GM12875 (cell line): Measurements from ENCODE around the gene BLTP2.
A peak's percentile ranks its signal among the peaks of the same experiment; 100 is the strongest.
"Not testable (repeated sequence)": the region's sequence is repeated elsewhere in the genome, so short reads cannot be mapped to it uniquely, and the experiment has no call there.

Source experiments
- H3K4me3 ChIP-seq: one replicate; pipeline ENCODE4 v1.5.1; 2011; ENCODE audit warnings: low read depth, low read length, control low read depth
- TF ChIP-seq, protein P1 (sequence below): IDR thresholded peaks from 2 replicates; pipeline ENCODE4 v1.5.1; 2011; ENCODE audit warnings: low read depth, mild to moderate bottlenecking, control low read depth, inconsistent platforms, low read length, moderate library complexity, borderline replicate concordance; ENCODE audit not compliant: insufficient read depth

The BLTP2 gene

GRCh38 chr17:28615260-28615940 lies 29.6 kb downstream of the BLTP2 start:
- no peak overlapping the region for H3K4me3 ChIP-seq
- TF ChIP-seq, protein P1, sequence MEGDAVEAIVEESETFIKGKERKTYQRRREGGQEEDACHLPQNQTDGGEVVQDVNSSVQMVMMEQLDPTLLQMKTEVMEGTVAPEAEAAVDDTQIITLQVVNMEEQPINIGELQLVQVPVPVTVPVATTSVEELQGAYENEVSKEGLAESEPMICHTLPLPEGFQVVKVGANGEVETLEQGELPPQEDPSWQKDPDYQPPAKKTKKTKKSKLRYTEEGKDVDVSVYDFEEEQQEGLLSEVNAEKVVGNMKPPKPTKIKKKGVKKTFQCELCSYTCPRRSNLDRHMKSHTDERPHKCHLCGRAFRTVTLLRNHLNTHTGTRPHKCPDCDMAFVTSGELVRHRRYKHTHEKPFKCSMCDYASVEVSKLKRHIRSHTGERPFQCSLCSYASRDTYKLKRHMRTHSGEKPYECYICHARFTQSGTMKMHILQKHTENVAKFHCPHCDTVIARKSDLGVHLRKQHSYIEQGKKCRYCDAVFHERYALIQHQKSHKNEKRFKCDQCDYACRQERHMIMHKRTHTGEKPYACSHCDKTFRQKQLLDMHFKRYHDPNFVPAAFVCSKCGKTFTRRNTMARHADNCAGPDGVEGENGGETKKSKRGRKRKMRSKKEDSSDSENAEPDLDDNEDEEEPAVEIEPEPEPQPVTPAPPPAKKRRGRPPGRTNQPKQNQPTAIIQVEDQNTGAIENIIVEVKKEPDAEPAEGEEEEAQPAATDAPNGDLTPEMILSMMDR, result no peak

- TF ChIP-seq, protein P1, result no peak
- H3K4me3 ChIP-seq, result no peak within 1 kb of the TSS
These were observed 31.0 kb downstream of the BLTP2 start, which contains the start of gene RSKR for GRCh38 chr17:28613931-28614381. Gene RSKR (minus strand): TSS chr17:28614185. CDS start chr17:28614161, 24 bp downstream.

DNA sequence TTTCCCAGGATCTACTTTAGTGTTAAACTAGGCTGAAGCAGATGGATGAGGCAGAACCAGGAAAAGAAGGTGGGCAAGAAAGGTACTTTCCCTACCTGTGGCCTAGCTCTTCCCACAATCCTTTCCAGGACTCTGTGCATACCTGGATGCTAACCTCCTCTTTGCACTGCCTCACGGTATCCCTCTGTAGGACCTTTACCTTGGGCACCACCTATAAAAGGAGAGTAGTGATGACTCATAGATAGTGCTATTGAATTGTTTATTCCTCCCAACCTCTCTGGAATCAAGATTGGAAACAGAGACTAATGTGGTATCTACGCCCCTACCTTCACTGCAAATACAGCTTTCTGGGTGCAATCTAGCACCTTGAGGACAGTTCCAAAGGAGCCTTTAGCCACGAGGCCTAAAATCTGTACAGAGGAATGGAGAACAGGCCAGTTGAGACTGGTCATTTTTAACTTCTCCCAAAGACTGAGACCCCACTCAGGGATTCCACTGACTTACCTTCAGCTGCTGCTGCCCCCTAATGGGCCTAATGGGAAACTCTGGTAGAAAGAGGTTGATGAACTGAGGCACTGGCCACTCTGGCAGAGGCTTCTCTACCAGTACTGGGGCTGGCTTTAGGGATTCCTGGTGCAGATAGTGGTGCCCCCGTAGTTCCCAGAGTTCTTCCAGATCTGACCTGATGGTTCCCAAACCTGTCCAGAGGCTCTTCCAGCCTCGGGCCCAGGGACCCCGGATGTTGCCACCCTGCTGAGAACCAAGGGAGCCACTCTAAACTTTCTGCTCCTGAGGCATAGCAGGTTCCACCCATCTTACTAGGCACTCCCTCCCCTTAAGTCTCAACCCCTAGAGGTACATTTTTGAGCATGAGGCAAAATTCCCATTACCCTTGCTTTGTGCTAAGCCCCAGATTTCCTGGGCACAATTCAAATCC lies 31.8 kb downstream of the BLTP2 start:
- H3K4me3 ChIP-seq, result no peak overlapping the region
- TF ChIP-seq, protein P1, result peak; percentile 77

DNA sequence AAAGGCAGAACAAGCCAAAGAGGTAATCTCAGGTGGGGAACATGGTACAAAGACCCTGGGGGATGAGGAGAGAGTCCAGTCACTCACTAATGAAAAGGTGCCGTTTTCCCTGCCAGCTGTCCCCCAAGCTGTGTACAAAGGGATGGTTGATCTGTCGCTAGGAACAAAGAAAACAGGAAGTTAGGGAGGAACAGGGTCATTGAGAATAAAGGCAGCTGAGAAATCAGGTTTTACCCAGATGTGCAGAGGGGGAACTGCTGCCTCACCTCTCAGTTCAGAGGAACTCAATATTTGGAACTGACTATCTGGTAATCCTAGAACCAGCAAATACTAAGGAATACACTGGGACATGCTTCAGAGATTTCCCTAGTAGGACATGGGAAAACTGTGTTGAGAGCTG lies 32.4 kb downstream of the BLTP2 start:
- TF ChIP-seq, protein P1, result no peak

DNA sequence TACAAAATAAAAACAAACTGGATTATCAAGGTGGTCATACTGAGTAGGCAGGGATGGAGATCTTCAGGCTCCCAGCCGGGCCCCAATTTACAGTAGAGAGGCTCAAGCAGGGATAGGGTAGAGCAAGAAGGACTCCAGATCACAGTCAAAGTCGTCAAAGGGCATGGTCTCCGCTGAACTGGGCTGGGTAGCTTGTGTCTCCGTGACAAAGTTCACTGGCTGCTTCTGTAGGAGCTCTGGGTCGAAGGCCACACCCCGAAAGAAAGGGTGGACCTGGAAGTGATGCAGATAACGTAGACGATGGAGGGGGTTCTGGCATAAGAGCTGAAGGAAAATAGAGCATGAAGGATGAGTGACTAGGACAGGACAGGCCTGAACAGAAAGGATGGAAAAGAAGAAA lies 34.6 kb downstream of the BLTP2 start:
- H3K4me3 ChIP-seq, result no peak overlapping the region
- TF ChIP-seq, protein P1, result no peak

More for the DNA sequence above, 32.4 kb downstream of the BLTP2 start:
- no peak overlapping the region for H3K4me3 ChIP-seq

DNA sequence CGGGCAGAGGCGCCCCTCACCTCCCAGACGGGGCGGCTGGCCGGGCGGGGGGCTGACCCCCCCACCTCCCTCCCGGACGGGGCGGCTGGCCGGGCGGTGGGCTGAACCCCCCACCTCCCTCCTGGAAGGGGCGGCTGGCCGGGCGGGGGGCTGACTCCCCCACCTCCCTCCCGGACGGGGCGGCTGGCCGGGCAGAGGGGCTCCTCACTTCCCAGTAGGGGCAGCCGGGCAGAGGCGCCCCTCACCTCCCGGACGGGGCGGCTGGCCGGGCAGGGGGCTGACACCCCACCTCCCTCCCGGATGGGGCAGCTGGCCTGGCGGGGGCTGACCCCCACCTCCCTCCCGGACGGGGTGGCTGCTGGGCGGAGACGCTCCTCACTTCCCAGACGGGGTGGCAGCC lies 40.9 kb downstream of the BLTP2 start:
- not testable (repeated sequence) for H3K4me3 ChIP-seq

DNA sequence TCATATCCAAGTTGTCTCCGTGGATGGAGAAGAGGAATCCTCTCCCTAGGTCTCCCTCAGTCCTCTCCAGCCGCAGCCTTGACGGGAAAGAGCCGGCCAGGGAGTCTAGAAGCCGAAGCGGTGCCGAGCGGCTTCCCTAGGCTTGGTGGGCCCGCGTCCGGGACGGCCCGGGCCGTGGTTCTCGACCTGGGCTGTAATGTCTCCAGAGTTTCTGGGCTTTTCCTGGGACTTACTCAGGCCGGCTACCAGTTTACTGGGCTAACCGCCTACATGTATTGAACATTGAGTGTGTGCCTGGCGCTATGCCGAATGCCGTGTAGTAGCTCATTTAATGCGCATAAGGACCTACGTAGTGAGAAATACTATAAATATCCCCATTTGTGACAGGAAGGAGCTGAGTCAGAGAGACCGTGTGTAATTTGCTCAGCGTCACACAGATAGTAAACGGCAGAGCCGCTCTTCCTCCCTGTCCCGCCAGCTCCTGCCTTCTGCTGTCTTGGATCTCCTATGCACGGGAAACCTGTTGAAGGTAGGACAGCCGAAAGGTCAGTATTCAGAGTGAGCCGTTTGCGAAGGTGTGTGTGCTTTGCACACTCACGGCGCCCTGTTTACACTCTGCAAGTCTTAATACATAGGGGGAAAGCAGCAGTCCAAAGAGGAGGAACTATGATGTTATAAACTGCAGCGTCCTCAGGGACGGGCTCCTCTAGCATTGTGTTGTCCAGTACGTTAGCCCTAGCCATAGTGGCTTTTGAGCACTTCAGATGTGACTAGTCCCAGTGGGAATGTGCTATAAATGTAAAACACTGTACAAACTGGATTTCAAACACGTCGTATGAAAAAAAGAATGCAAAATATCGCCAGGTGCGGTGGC lies 45.4 kb downstream of the BLTP2 start:
- peak overlapping the region; percentile 96 for H3K4me3 ChIP-seq
- TF ChIP-seq, protein P1, result no peak
